ENCODE results near the gene H3-3A. TPM values are rescaled to one million over a fixed set of nuclear protein-coding genes. Genes with fewer than 3 reads are reported as not detected.

H3-3A gene
- total RNA-seq, 1 experiment from 2014 or later, result 894 TPM

DNA sequence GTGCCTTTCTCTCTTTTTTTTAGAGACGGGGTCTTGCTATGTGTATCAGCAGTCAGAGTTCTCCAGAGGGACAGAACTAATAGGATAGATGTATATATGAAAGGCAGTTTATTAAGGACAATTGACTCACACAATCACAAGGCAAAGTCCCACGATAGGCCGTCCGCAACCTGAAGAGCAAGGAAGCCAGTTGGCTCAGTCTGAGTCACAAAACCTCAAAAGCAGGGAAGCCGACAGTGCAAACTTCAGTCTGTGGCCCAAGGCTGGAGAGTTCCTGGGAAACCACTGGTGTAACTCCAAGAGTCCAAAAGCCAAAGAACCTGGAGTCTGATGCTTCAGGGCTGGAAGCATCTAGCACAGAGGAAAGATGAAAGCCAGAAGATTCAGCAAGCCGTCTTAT lies 16.3 kb upstream of the H3-3A start:
- Mint-ChIP-seq H3K27ac (no peak overlapping the region), H3K27me3 (ENCODE audit: low read depth) (no peaks in the 10 kb centered on the region; the same call in 1 of the 2 replicates), H3K4me3 (no peak overlapping the region), H3K9me3 (peaks cover 11% of the 10 kb centered on the region), H3K4me1 (peaks cover 7% of the 10 kb centered on the region; the same call in 1 of the 2 replicates), H3K36me3 (0 out of 2 replicates have a peak, but pooled peaks cover 3% of the 10 kb centered on the region)
- no peak for ATAC-seq
- TF ChIP-seq, protein P1, sequence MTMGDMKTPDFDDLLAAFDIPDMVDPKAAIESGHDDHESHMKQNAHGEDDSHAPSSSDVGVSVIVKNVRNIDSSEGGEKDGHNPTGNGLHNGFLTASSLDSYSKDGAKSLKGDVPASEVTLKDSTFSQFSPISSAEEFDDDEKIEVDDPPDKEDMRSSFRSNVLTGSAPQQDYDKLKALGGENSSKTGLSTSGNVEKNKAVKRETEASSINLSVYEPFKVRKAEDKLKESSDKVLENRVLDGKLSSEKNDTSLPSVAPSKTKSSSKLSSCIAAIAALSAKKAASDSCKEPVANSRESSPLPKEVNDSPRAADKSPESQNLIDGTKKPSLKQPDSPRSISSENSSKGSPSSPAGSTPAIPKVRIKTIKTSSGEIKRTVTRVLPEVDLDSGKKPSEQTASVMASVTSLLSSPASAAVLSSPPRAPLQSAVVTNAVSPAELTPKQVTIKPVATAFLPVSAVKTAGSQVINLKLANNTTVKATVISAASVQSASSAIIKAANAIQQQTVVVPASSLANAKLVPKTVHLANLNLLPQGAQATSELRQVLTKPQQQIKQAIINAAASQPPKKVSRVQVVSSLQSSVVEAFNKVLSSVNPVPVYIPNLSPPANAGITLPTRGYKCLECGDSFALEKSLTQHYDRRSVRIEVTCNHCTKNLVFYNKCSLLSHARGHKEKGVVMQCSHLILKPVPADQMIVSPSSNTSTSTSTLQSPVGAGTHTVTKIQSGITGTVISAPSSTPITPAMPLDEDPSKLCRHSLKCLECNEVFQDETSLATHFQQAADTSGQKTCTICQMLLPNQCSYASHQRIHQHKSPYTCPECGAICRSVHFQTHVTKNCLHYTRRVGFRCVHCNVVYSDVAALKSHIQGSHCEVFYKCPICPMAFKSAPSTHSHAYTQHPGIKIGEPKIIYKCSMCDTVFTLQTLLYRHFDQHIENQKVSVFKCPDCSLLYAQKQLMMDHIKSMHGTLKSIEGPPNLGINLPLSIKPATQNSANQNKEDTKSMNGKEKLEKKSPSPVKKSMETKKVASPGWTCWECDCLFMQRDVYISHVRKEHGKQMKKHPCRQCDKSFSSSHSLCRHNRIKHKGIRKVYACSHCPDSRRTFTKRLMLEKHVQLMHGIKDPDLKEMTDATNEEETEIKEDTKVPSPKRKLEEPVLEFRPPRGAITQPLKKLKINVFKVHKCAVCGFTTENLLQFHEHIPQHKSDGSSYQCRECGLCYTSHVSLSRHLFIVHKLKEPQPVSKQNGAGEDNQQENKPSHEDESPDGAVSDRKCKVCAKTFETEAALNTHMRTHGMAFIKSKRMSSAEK (CRISPR knock-in tag; IDR thresholded peaks at IDR 0.05; ENCODE audit: borderline replicate concordance), result no peak
- TF ChIP-seq ZBTB43 (CRISPR knock-in tag; IDR thresholded peaks at IDR 0.05) (no peak), HMGXB4 (CRISPR knock-in tag; IDR thresholded peaks at IDR 0.05) (no peak), FOXP1 (CRISPR knock-in tag; IDR thresholded peaks at IDR 0.05; ENCODE audit: borderline replicate concordance) (no peak), FOXJ3 (CRISPR knock-in tag; IDR thresholded peaks at IDR 0.05; ENCODE audit: borderline replicate concordance) (no peak), SOX15 (CRISPR knock-in tag; IDR thresholded peaks at IDR 0.05) (no peak), ZNF263 (CRISPR knock-in tag; IDR thresholded peaks at IDR 0.05; ENCODE audit: low read depth) (no peak), CREM (CRISPR knock-in tag; IDR thresholded peaks at IDR 0.05) (no peak), PRDM15 (CRISPR knock-in tag; IDR thresholded peaks at IDR 0.05) (no peak)
- CTCF ChIA-PET, result no interaction called here
- POLR2A ChIA-PET, result no interaction called here
- DNase-seq (ENCODE audit: low spot score), result no peak

DNA sequence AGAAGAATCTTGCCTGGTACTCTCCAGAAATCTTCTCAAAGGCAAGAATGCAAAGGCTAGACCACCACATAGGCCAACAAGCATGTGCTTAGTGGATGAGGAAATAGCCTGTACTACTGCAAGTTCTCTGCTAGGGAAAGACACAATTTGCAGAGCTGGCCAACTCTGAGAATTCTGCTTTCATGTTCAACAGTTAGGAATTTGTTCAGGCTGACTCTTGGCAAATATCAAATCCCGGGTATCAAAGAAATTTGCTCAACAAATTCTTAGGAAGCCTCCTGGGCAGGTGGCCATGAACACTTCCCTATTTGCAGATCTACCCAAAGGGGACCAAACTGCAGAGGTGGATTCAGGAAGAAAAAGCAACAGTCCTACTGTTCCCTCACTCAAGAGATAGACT lies 15.0 kb upstream of the H3-3A start:
- CTCF ChIA-PET, result no interaction called here
- POLR2A ChIA-PET, result no interaction called here
- no peak overlapping the region for H3K4me3 Mint-ChIP-seq
- TF ChIP-seq CTCF (IDR thresholded peaks at IDR 0.05) (no peak), HMGXB4 (CRISPR knock-in tag; IDR thresholded peaks at IDR 0.05) (no peak), ATF2 (CRISPR knock-in tag; IDR thresholded peaks at IDR 0.05; ENCODE audit: borderline replicate concordance, low read depth) (no peak), RELA (CRISPR knock-in tag; IDR thresholded peaks at IDR 0.05; ENCODE audit: borderline replicate concordance) (no peak), JUN (CRISPR knock-in tag; IDR thresholded peaks at IDR 0.05) (no peak), ZNF138 (CRISPR knock-in tag; conservative IDR thresholded peaks at IDR 0.05) (no peak), TP53 (CRISPR knock-in tag; IDR thresholded peaks at IDR 0.05) (no peak), ZNF423 (CRISPR knock-in tag; IDR thresholded peaks at IDR 0.05) (no peak), ZNF317 (CRISPR knock-in tag; IDR thresholded peaks at IDR 0.05; ENCODE audit: borderline replicate concordance, low read depth) (no peak), SP1 (CRISPR knock-in tag; conservative IDR thresholded peaks at IDR 0.05) (no peak), ATF1 (CRISPR knock-in tag; IDR thresholded peaks at IDR 0.05) (no peak)

More for the DNA sequence above, 15.0 kb upstream of the H3-3A start:
- Mint-ChIP-seq H3K4me1 (no peaks in the 10 kb centered on the region), H3K9me3 (peaks cover 11% of the 10 kb centered on the region), H3K27me3 (ENCODE audit: low read depth) (no peaks in the 10 kb centered on the region), H3K27ac (no peak overlapping the region), H3K36me3 (0 out of 2 replicates have a peak, but pooled peaks cover 3% of the 10 kb centered on the region)
- ATAC-seq (no peak), DNase-seq (ENCODE audit: low spot score) (no peak)

All from WTC11 (cell line).